Measurements from ENCODE around the gene VWA8.

- no peak for TF ChIP-seq POLR2A (IDR thresholded peaks at IDR 0.05; ENCODE audit: low read depth)
- no peak for TF ChIP-seq EP300 (IDR thresholded peaks at IDR 0.05)
Observed at GRCh38 chr13:41590643-41591042, 370.3 kb downstream of the VWA8 start.
